PC-9 (cell line): Measurements from ENCODE around the gene MRPL53. TPM values are rescaled to one million over a fixed set of nuclear protein-coding genes. Genes with fewer than 3 reads are reported as not detected.

ENCODE experiments used
- BruUV-seq: library from RNA; stranded (reverse); fragments of 400-500 nt; replicated peaks from 2 replicates; lab custom pipeline; 2021; lab: Mats Ljungman, UMichigan
- CTCF ChIA-PET: fragments of 300-600 bp; sonication (Branson Sonifier 250); formaldehyde crosslinking; loops from one replicate; lab custom pipeline; 2022; ENCODE audit warnings: antibody characterized with exemption; lab: Charles Lee
- POLR2A ChIA-PET: fragments of 300-600 bp; sonication (Branson Sonifier 250); formaldehyde crosslinking; loops from one replicate; lab custom pipeline; 2022; ENCODE audit warnings: antibody characterized with exemption; ENCODE audit not compliant: unreplicated experiment; lab: Charles Lee
- DNase-seq, 2 experiments: peaks; one replicate each; pipeline versions ENCODE4 v3.0.0 to v3.0.0-alpha.2; 2015 to 2022; ENCODE audit warnings: mixed read lengths in 1 of 2
- H2AFZ ChIP-seq: fragments of 200-600 bp; sonication (generic); 2 replicates; pipeline ENCODE4 v1.8.1; 2017; ENCODE audit warnings: antibody characterized with exemption
- H3F3A ChIP-seq: fragments of 200-600 bp; sonication (generic); 2 replicates; pipeline ENCODE4 v1.8.1; 2017; ENCODE audit warnings: antibody characterized with exemption, mild to moderate bottlenecking, low read depth; ENCODE audit not compliant: insufficient read depth
- H3K27ac ChIP-seq: fragments of 200-600 bp; sonication (generic); 2 replicates; pipeline ENCODE4 v1.6.1; 2016; ENCODE audit warnings: mixed run types
- H3K27me3 ChIP-seq: fragments of 200-600 bp; sonication (generic); 2 replicates; pipeline ENCODE4 v1.6.1; 2016; ENCODE audit warnings: low read depth, mixed run types; ENCODE audit not compliant: insufficient read depth
- H3K36me3 ChIP-seq: fragments of 200-600 bp; sonication (generic); 2 replicates; pipeline ENCODE4 v1.6.1; 2016; ENCODE audit warnings: low read depth, mixed run types
- H3K4me1 ChIP-seq: fragments of 200-600 bp; sonication (generic); replicated peaks from 2 replicates; pipeline ENCODE4 v1.6.1; 2016; ENCODE audit warnings: mixed run types; ENCODE audit not compliant: insufficient read depth
- H3K4me2 ChIP-seq: fragments of 200-600 bp; sonication (generic); 2 replicates; pipeline ENCODE4 v1.6.1; 2017; ENCODE audit warnings: mixed run types
- H3K4me3 ChIP-seq: fragments of 200-600 bp; sonication (generic); 2 replicates; pipeline ENCODE4 v1.6.1; 2016; ENCODE audit warnings: mixed run types
- H3K79me2 ChIP-seq: fragments of 200-600 bp; sonication (generic); 2 replicates; pipeline ENCODE4 v1.6.1; 2017; ENCODE audit warnings: low read depth, mixed run types
- H3K9me2 ChIP-seq: fragments of 200-600 bp; sonication (generic); 2 replicates; pipeline ENCODE4 v1.8.1; 2017; ENCODE audit warnings: mild to moderate bottlenecking; ENCODE audit not compliant: insufficient read depth
- H3K9me3 ChIP-seq: fragments of 200-600 bp; sonication (generic); 2 replicates; pipeline ENCODE4 v1.8.1; 2016; ENCODE audit warnings: low read depth; ENCODE audit not compliant: insufficient read depth
- H4K20me1 ChIP-seq: fragments of 200-600 bp; sonication (generic); 2 replicates; pipeline ENCODE4 v1.8.1; 2017; ENCODE audit not compliant: insufficient read depth
- CTCF ChIP-seq: fragments of 200-600 bp; sonication (generic); conservative IDR thresholded peaks from 2 replicates; pipeline ENCODE4 v1.6.1; 2017; ENCODE audit warnings: mixed run types, antibody characterized with exemption, mild to moderate bottlenecking, moderate library complexity
- EZH2 ChIP-seq: fragments of 200-600 bp; sonication (generic); IDR thresholded peaks from 2 replicates; pipeline ENCODE4 v1.8.0; 2017; ENCODE audit warnings: antibody characterized with exemption, low read depth
- intact Hi-C: fragments of 100-400 bp; cut with micrococcal nuclease; formaldehyde crosslinking; loops from one replicate; pipeline ENCODE4 v1.10.0; 2022; ENCODE audit not compliant: unreplicated experiment
- total RNA-seq: library from RNA; stranded (reverse); gene quantifications from 2 replicates; pipeline ENCODE4 v1.2.3, GENCODE V29; 2021

Gene MRPL53
- total RNA-seq, 1 experiment from 2014 or later, result 51.1 TPM

GRCh38 chr2:74474899-74475298 lies 2.4 kb upstream of the MRPL53 start:
- Histone ChIP-seq H3K9me3 (no peaks in the 10 kb centered on the region), H3K4me2 (no peak overlapping the region), H3K79me2 (peaks cover 4% of the 10 kb centered on the region; the same call in 1 of the 2 replicates), H2AFZ (no peak overlapping the region), H3K4me3 (no peak overlapping the region), H3K36me3 (peaks cover 4% of the 10 kb centered on the region), H3K27ac (no peak overlapping the region), H3K4me1 (peaks cover 9% of the 10 kb centered on the region), H3K9me2 (no peaks in the 10 kb centered on the region), H3F3A (peaks cover 66% of the 10 kb centered on the region), H4K20me1 (no peaks in the 10 kb centered on the region), H3K27me3 (no peaks in the 10 kb centered on the region)
- no peak for DNase-seq
- no TSS peak for BruUV-seq
- intact Hi-C loops, result no loop called here
- CTCF ChIA-PET, result no interaction called here
- POLR2A ChIA-PET, result no interaction called here
- TF ChIP-seq EZH2 (no peak), CTCF (peak; percentile 49; the same call in 1 of the 2 replicates)

- no peak overlapping the region for H3K4me3 ChIP-seq
- peaks cover 66% of the 10 kb centered on the region for H3F3A ChIP-seq
- no peak overlapping the region for H2AFZ ChIP-seq
- peaks cover under 1% of the 10 kb centered on the region; the same call in 1 of the 2 replicates for H3K36me3 ChIP-seq
- H3K4me1 ChIP-seq, result peaks cover 9% of the 10 kb centered on the region
- POLR2A ChIA-PET, result no interaction called here
- H3K27me3 ChIP-seq, result no peaks in the 10 kb centered on the region
- TF ChIP-seq EZH2 (no peak), CTCF (no peak)
- DNase-seq, result no peak
- H3K9me3 ChIP-seq, result no peaks in the 10 kb centered on the region
- no peak overlapping the region for H3K27ac ChIP-seq
- H3K4me2 ChIP-seq, result no peak overlapping the region
- H4K20me1 ChIP-seq, result no peaks in the 10 kb centered on the region
- intact Hi-C loops, result no loop called here
- no TSS peak for BruUV-seq
- CTCF ChIA-PET, result no interaction called here
- H3K79me2 ChIP-seq, result 0 out of 2 replicates have a peak, but pooled peaks cover 3% of the 10 kb centered on the region
- no peaks in the 10 kb centered on the region for H3K9me2 ChIP-seq
Measured at GRCh38 chr2:74474481-74474880, 2.0 kb upstream of the MRPL53 start.

- H3K27ac ChIP-seq, result peak overlapping the region; percentile 74
- DNase-seq, result peak in 1 of 2 experiments; percentile 28
- no peak for TF ChIP-seq CTCF
- TF ChIP-seq EZH2, result no peak
- BruUV-seq, result TSS peak; percentile 82
- peak overlapping the region; percentile 89 for H3K4me3 ChIP-seq
- CTCF ChIA-PET, result interaction anchor here (0.6 kb wide), 1 partner anchor 81 kb away, joined by 13 read pairs; the partner anchor contains the start of gene LOXL3
- no peaks in the 10 kb centered on the region for H4K20me1 ChIP-seq
- H2AFZ ChIP-seq, result peak overlapping the region; percentile 93
- H3K79me2 ChIP-seq, result 0 out of 2 replicates have a peak, but pooled peaks cover 3% of the 10 kb centered on the region
- intact Hi-C loops, result no loop called here
- no peaks in the 10 kb centered on the region for H3K36me3 ChIP-seq
- H3K4me1 ChIP-seq, result peaks cover 9% of the 10 kb centered on the region
- POLR2A ChIA-PET, result interaction anchor here (0.6 to 1.3 kb wide), 2 partner anchors 15 to 181 kb away, joined by 3 to 7 read pairs; partner anchors contain the start of genes SEMA4F and WBP1
- H3K4me2 ChIP-seq, result peak overlapping the region; percentile 95
- no peaks in the 10 kb centered on the region for H3K9me3 ChIP-seq
- H3K27me3 ChIP-seq, result no peaks in the 10 kb centered on the region
- H3F3A ChIP-seq, result peaks cover 64% of the 10 kb centered on the region
- no peaks in the 10 kb centered on the region for H3K9me2 ChIP-seq
Measured at GRCh38 chr2:74472945-74473258, 422 bp upstream of the MRPL53 start.
